HCT116 (cell line): ENCODE data around the gene HUS1. TPM values are rescaled to one million over a fixed set of nuclear protein-coding genes. Genes with fewer than 3 reads are reported as not detected.

Experiments
- ATAC-seq: fragments of 200-7000 bp; cut with Tn5 transposase; 2 replicates; pipeline ENCODE4 v1.9.1; 2020; ENCODE audit warnings: mild to moderate bottlenecking, moderate library complexity
- BruUV-seq: library from RNA; stranded (reverse); fragments of 400-500 nt; replicated peaks from 2 replicates; lab custom pipeline; 2021; lab: Mats Ljungman, UMichigan
- CTCF ChIA-PET: fragments of 300-600 bp; sonication (Branson Sonifier 250); formaldehyde crosslinking; loops from one replicate; lab custom pipeline; 2021; ENCODE audit warnings: antibody characterized with exemption; lab: Charles Lee
- POLR2A ChIA-PET: fragments of 300-600, 350-600 bp; sonication (Branson Sonifier 250); formaldehyde crosslinking; loops from one replicate; lab custom pipeline; 2021; ENCODE audit warnings: antibody characterized with exemption; lab: Charles Lee
- RAD21 ChIA-PET, 2 experiments: fragments of 300-600 bp; sonication (Branson Sonifier 250); formaldehyde crosslinking; loops; one replicate each; lab custom pipeline; 2023; ENCODE audit warnings: low total read pairs in 2 of 2; ENCODE audit not compliant: uncharacterized antibody in 2 of 2, unreplicated experiment in 2 of 2, low non-redundant PET in 1 of 2; lab: Charles Lee
- DNase-seq: peaks from one replicate; pipeline ENCODE4 v3.0.0-alpha.2; 2010; ENCODE audit warnings: low read depth, low spot score
- H2AFZ ChIP-seq: fragments of 200-600 bp; shearing (Covaris generic), sonication (generic); 2 replicates; pipeline ENCODE4 v1.6.1; 2017; ENCODE audit warnings: low read depth, mixed run types, mixed read lengths, antibody characterized with exemption, low read length; ENCODE audit not compliant: poor library complexity, severe bottlenecking
- H3K27ac ChIP-seq: 2 replicates; pipeline ENCODE4 v1.5.1; 2012; ENCODE audit warnings: low read depth, low read length
- H3K27me3 ChIP-seq: fragments of 200-600 bp; sonication (generic); 2 replicates; pipeline ENCODE4 v1.6.1; 2016; ENCODE audit warnings: mixed run types, low read length, mixed read lengths; ENCODE audit not compliant: insufficient read depth
- H3K36me3 ChIP-seq, 2 experiments: fragments of 200-500 bp in 1 of 2; fragments of 200-600 bp in 1 of 2; sonication (Bioruptor generic) in 1 of 2; sonication (generic) in 1 of 2; 2 replicates each; pipeline versions ENCODE4 v1.5.1 to v1.6.1; 2014 to 2016; ENCODE audit warnings: low read length in 2 of 2, inconsistent platforms in 1 of 2, mixed read lengths in 1 of 2, mixed run types in 1 of 2; ENCODE audit not compliant: insufficient read depth in 2 of 2, control insufficient read depth in 1 of 2
- H3K4me1 ChIP-seq, 2 experiments: fragments of 200-600 bp in 1 of 2; sonication (generic) in 1 of 2; 2 replicates each; pipeline versions ENCODE4 v1.5.1 to v1.6.1; 2012 to 2017; ENCODE audit warnings: low read length in 2 of 2, inconsistent platforms in 1 of 2, mild to moderate bottlenecking in 1 of 2, mixed read lengths in 1 of 2, mixed run types in 1 of 2, moderate library complexity in 1 of 2; ENCODE audit not compliant: insufficient read depth in 2 of 2, control insufficient read depth in 1 of 2
- H3K4me2 ChIP-seq: fragments of 200-600 bp; sonication (generic); 2 replicates; pipeline ENCODE4 v1.6.1; 2017; ENCODE audit warnings: mixed run types, low read length, mixed read lengths
- H3K4me3 ChIP-seq, 2 experiments: fragments of 200-600 bp in 1 of 2; sonication (generic) in 1 of 2; replicated peaks in 1 of 2; 2 replicates each; pipeline ENCODE4 v1.5.1; 2011 to 2016; ENCODE audit warnings: low read length in 2 of 2, control low read depth in 1 of 2, low read depth in 1 of 2, mild to moderate bottlenecking in 1 of 2, mixed read lengths in 1 of 2, mixed run types in 1 of 2
- H3K79me2 ChIP-seq: fragments of 200-600 bp; sonication (generic); 2 replicates; pipeline ENCODE4 v1.6.1; 2017; ENCODE audit warnings: mild to moderate bottlenecking, mixed run types, low read length, moderate library complexity, mixed read lengths; ENCODE audit not compliant: insufficient read depth
- H3K9ac ChIP-seq: fragments of 200-600 bp; sonication (generic); 2 replicates; pipeline ENCODE4 v1.6.1; 2016; ENCODE audit warnings: low read length, mixed read lengths
- H3K9me2 ChIP-seq: fragments of 200-600 bp; sonication (generic), shearing (Covaris generic); 2 replicates; pipeline ENCODE4 v1.6.1; 2017; ENCODE audit warnings: mixed run types, mild to moderate bottlenecking, moderate library complexity; ENCODE audit not compliant: insufficient read depth
- H3K9me3 ChIP-seq, 2 experiments: fragments of 200-500 bp in 1 of 2; fragments of 200-600 bp in 1 of 2; sonication (Bioruptor generic) in 1 of 2; sonication (generic) in 1 of 2; 2 replicates each; pipeline ENCODE4 v1.6.1; 2014 to 2017; ENCODE audit warnings: low read length in 2 of 2, mixed read lengths in 2 of 2, inconsistent platforms in 1 of 2, low read depth in 1 of 2, mild to moderate bottlenecking in 1 of 2, mixed run types in 1 of 2, moderate library complexity in 1 of 2; ENCODE audit not compliant: control insufficient read depth in 1 of 2, insufficient read depth in 1 of 2
- H4K20me1 ChIP-seq: fragments of 200-600 bp; sonication (generic), shearing (Covaris generic); 2 replicates; pipeline ENCODE4 v1.6.1; 2017; ENCODE audit warnings: mixed run types, mild to moderate bottlenecking, moderate library complexity; ENCODE audit not compliant: insufficient read depth
- CBX3 ChIP-seq: IDR thresholded peaks from 2 replicates; pipeline ENCODE4 v1.6.1; 2012; ENCODE audit warnings: low read depth
- CEBPB ChIP-seq: IDR thresholded peaks from 2 replicates; pipeline ENCODE4 v1.6.1; 2012; ENCODE audit warnings: low read depth
- EGR1 ChIP-seq: IDR thresholded peaks from 2 replicates; pipeline ENCODE4 v1.6.1; 2012; ENCODE audit warnings: low read depth
- ELF1 ChIP-seq: IDR thresholded peaks from 2 replicates; pipeline ENCODE4 v1.6.1; 2012; ENCODE audit warnings: low read depth, borderline replicate concordance
- FOSL1 ChIP-seq: IDR thresholded peaks from 2 replicates; pipeline ENCODE4 v1.6.1; 2012; ENCODE audit warnings: low read depth
- POLR2A ChIP-seq: IDR thresholded peaks from 2 replicates; pipeline ENCODE4 v1.7.0; 2011; ENCODE audit warnings: borderline replicate concordance; ENCODE audit not compliant: insufficient read depth, insufficient read length; ENCODE audit errors: extremely low read depth
- POLR2AphosphoS5 ChIP-seq: IDR thresholded peaks from 2 replicates; pipeline ENCODE4 v1.6.1; 2011; ENCODE audit warnings: mild to moderate bottlenecking, low read depth, low read length, moderate library complexity
- RAD21 ChIP-seq: IDR thresholded peaks from 2 replicates; pipeline ENCODE4 v1.6.1; 2012; ENCODE audit warnings: low read depth, mild to moderate bottlenecking
- SIN3A ChIP-seq: IDR thresholded peaks from 2 replicates; pipeline ENCODE4 v1.6.1; 2012; ENCODE audit warnings: low read depth
- ZFX ChIP-seq: fragments of 450-650 bp; IDR thresholded peaks from 2 replicates; pipeline ENCODE4 v1.6.1; 2017
- ZNF274 ChIP-seq: fragments of 200-500 bp; sonication (Bioruptor generic); IDR thresholded peaks from 2 replicates; pipeline ENCODE4 v1.6.1; 2014; ENCODE audit warnings: mild to moderate bottlenecking, low read depth, low read length, inconsistent platforms
- intact Hi-C: fragments of 100-400 bp; cut with micrococcal nuclease; formaldehyde crosslinking; loops from 2 replicates; pipeline ENCODE4 v1.10.0; 2022
- total RNA-seq: library from RNA; stranded (reverse); gene quantifications from one replicate; pipeline ENCODE4 v1.2.1, GENCODE V29; 2021; ENCODE audit not compliant: unreplicated experiment
- TF ChIP-seq, protein P1 (sequence below), 3 experiments: fragments of 200-600 bp in 1 of 3; sonication (generic) in 1 of 3; IDR thresholded peaks in 2 of 3; conservative IDR thresholded peaks in 1 of 3; 2 replicates each; pipeline ENCODE4 v1.5.1; 2012 to 2017; ENCODE audit warnings: low read depth in 2 of 3, low read length in 2 of 3, antibody characterized with exemption in 1 of 3, borderline replicate concordance in 1 of 3, control low read depth in 1 of 3, mild to moderate bottlenecking in 1 of 3, mixed read lengths in 1 of 3, mixed run types in 1 of 3, moderate library complexity in 1 of 3; ENCODE audit not compliant: insufficient read depth in 1 of 3

HUS1 gene
- total RNA-seq, 1 experiment from 2014 or later, result 30.0 TPM

DNA sequence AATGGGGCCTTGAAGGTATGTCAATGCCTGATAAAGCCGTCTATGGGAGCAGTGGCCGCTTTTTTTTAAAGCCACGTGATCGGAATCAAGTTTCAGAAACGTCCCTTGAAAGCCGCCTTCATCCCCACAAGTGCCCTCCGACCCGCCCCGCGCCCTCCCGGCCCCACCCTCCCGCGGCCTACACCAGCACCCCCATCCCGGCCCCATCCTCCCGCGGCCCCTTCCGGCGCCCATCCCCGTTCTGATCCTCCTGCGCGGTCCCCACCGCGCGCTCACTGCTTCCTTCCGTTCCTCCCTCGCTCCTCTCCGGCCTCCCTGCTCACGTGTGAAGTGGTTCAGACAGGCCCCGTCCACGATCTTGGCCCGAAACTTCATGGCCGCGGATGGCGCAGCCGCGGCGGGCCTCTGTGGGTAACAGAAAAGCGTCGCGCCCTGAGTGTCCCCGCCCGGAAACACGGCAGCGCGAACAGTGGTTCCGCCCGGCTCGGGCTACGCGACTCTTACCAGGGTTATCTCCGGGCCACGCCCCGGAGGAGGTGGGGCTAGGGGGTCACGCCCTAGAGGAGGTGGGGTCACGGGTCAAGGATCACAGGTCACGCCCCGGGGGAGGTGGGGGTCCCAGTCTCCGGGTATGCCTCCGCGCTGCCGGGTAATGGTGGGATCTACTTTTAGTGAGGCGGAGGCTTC is at the start of gene HUS1 (continued):
- peak; percentile 49 for TF ChIP-seq POLR2A
- TF ChIP-seq ZFX, result peak; percentile 95
- TF ChIP-seq CEBPB, result no peak

DNA sequence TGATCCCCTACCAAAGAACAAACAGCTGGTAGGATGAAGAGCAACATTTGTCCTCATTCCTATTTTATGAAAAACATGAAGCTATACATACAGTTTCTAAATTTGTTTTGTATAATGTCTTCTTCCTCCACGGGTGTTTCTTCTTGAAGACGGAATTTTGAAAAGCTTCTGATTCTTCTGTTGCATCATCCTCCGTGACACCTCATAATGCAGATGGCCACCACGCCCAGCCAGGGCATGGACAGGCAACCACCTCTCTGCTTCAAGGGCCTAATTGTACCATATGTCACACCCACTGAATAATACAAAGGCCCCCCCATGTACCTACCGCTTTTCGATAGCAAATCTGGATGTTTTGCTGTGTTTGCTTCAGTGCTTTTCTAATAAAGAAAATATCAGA is 49.5 kb upstream of the HUS1 start, which contains the start of gene SUN3:
TSS of gene SUN3 (minus strand) at position 170 of the 400 bp plus-strand sequence. CDS start at position 1, 169 bp downstream.
- H4K20me1 ChIP-seq, result no peaks in the 10 kb centered on the region
- H3K9me2 ChIP-seq, result no peaks in the 10 kb centered on the region
- H3K4me2 ChIP-seq, result no peak within 1 kb of the TSS
- no peak within 1 kb of the TSS for H3K27ac ChIP-seq
- H3K36me3 ChIP-seq, result no peaks in the 10 kb centered on the region
- H3K4me3 ChIP-seq, result no peak within 1 kb of the TSS
- intact Hi-C loops, result no loop called here
- no peak within 1 kb of the TSS for H3K9ac ChIP-seq
- TF ChIP-seq ZNF274, result no peak
- no peak for TF ChIP-seq EGR1
- no peak for TF ChIP-seq FOSL1
- TF ChIP-seq RAD21, result no peak
- no peak for TF ChIP-seq CBX3
- TF ChIP-seq, protein P1, sequence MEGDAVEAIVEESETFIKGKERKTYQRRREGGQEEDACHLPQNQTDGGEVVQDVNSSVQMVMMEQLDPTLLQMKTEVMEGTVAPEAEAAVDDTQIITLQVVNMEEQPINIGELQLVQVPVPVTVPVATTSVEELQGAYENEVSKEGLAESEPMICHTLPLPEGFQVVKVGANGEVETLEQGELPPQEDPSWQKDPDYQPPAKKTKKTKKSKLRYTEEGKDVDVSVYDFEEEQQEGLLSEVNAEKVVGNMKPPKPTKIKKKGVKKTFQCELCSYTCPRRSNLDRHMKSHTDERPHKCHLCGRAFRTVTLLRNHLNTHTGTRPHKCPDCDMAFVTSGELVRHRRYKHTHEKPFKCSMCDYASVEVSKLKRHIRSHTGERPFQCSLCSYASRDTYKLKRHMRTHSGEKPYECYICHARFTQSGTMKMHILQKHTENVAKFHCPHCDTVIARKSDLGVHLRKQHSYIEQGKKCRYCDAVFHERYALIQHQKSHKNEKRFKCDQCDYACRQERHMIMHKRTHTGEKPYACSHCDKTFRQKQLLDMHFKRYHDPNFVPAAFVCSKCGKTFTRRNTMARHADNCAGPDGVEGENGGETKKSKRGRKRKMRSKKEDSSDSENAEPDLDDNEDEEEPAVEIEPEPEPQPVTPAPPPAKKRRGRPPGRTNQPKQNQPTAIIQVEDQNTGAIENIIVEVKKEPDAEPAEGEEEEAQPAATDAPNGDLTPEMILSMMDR (IDR thresholded peaks at IDR 0.05 in 2 of 3, conservative IDR thresholded peaks at IDR 0.05 in 1 of 3; ENCODE audit: borderline replicate concordance in 1 of 3, insufficient read depth in 1 of 3, low read depth in 2 of 3, low read length in 2 of 3), result no peak
- no peak for TF ChIP-seq ELF1
- no peak for TF ChIP-seq POLR2AphosphoS5
- TF ChIP-seq ZFX, result no peak
- no peak for TF ChIP-seq SIN3A
- TF ChIP-seq, all 23 proteins: peak for 0
- POLR2A ChIA-PET, result no interaction called here
- no peaks in the 10 kb centered on the region for H3K4me1 ChIP-seq
- no TSS peak for BruUV-seq
- H3K9me3 ChIP-seq, result no peaks in the 10 kb centered on the region
- CTCF ChIA-PET, result no interaction called here
- no peak within 1 kb of the TSS for H2AFZ ChIP-seq
- ATAC-seq (no peak), DNase-seq (no peak)
- H3K79me2 ChIP-seq, result no peaks in the 10 kb centered on the region
- no peaks in the 10 kb centered on the region for H3K27me3 ChIP-seq
- RAD21 ChIA-PET, result no interaction called here
